ENCODE data around the gene EIF3K.

EIF3K gene

GRCh38 chr19:38678217-38678890 is 59.4 kb downstream of the EIF3K start:
- intact Hi-C loops (cut with DNase I; ENCODE audit: low total_unique reads): no loop called here
- Histone ChIP-seq H3K4me3 (no peak overlapping the region), H3K27me3 (no peaks in the 10 kb centered on the region), H3K36me3 (peaks cover 0 to 6% (median 3%) of the 10 kb centered on the region in 3 donors), H3K9me3 (no peaks in the 10 kb centered on the region), H3K4me1 (peaks cover 0 to 98% (median 88%) of the 10 kb centered on the region in 4 donors), H3K27ac (peak overlapping the region; percentile 90 to 94)
- no peak for DNase-seq
- no peak for TF ChIP-seq CTCF (IDR thresholded peaks at IDR 0.05)

- peak overlapping the region; percentile 90 to 94 for H3K27ac ChIP-seq
- H3K4me1 ChIP-seq: peaks cover 0 to 100% (median 91%) of the 10 kb centered on the region in 4 donors
- H3K27me3 ChIP-seq: no peaks in the 10 kb centered on the region
Observed at GRCh38 chr19:38678891-38679494, 60.0 kb downstream of the EIF3K start.

GRCh38 chr19:38679839-38680238 is 60.9 kb downstream of the EIF3K start:
- intact Hi-C loops (cut with DNase I; ENCODE audit: low total_unique reads): no loop called here
- no peak for DNase-seq
- no peaks in the 10 kb centered on the region for H3K27me3 ChIP-seq
- peak overlapping the region; percentile 90 to 94 for H3K27ac ChIP-seq
- no peak overlapping the region for H3K4me3 ChIP-seq
- TF ChIP-seq CTCF (IDR thresholded peaks at IDR 0.05): no peak
- no peaks in the 10 kb centered on the region for H3K9me3 ChIP-seq
- peaks cover 0 to 100% (median 93%) of the 10 kb centered on the region in 4 donors for H3K4me1 ChIP-seq
- H3K36me3 ChIP-seq: peaks cover 0 to 6% (median 3%) of the 10 kb centered on the region in 3 donors

More at GRCh38 chr19:38678891-38679494, 60.0 kb downstream of the EIF3K start:
- intact Hi-C loops (cut with DNase I; ENCODE audit: low total_unique reads): no loop called here
- TF ChIP-seq CTCF (IDR thresholded peaks at IDR 0.05): no peak
- H3K4me3 ChIP-seq: no peak overlapping the region
- H3K9me3 ChIP-seq: no peaks in the 10 kb centered on the region
- no peak for DNase-seq
- H3K36me3 ChIP-seq: peaks cover 0 to 6% (median 3%) of the 10 kb centered on the region in 3 donors

GRCh38 chr19:38682195-38682867 is 63.3 kb downstream of the EIF3K start:
- H3K36me3 ChIP-seq: peaks cover 0 to 6% (median 3%) of the 10 kb centered on the region in 3 donors
- no peak for TF ChIP-seq CTCF (IDR thresholded peaks at IDR 0.05)
- no peak overlapping the region for H3K4me3 ChIP-seq
- intact Hi-C loops (cut with DNase I; ENCODE audit: low total_unique reads): no loop called here
- H3K27me3 ChIP-seq: no peaks in the 10 kb centered on the region
- peak overlapping the region; percentile 90 to 94 for H3K27ac ChIP-seq
- H3K4me1 ChIP-seq: peaks cover 7 to 100% (median 93%) of the 10 kb centered on the region in 4 donors
- no peaks in the 10 kb centered on the region for H3K9me3 ChIP-seq
- no peak for DNase-seq

GRCh38 chr19:38682872-38683392 is 63.9 kb downstream of the EIF3K start:
- Histone ChIP-seq H3K4me3 (no peak overlapping the region), H3K27ac (peak overlapping the region; percentile 90 to 94), H3K9me3 (no peaks in the 10 kb centered on the region), H3K4me1 (peaks cover 7 to 100% (median 89%) of the 10 kb centered on the region in 4 donors), H3K36me3 (peaks cover 0 to 6% (median 0%) of the 10 kb centered on the region in 3 donors), H3K27me3 (no peaks in the 10 kb centered on the region)
- intact Hi-C loops (cut with DNase I; ENCODE audit: low total_unique reads): no loop called here
- no peak for TF ChIP-seq CTCF (IDR thresholded peaks at IDR 0.05)
- DNase-seq: no peak

All from tibial artery (tissue), 4 donors.